ENCODE measurements around the gene FOXP1. TPM values are rescaled to one million over a fixed set of nuclear protein-coding genes. Genes with fewer than 3 reads are reported as not detected.

FOXP1 gene
- total and polyA plus RNA-seq, 2 of the 13 experiments (the other 11 are each of a cell fraction or from before 2014, with no cell fraction given) = 40.4 to 59.0 TPM

DNA sequence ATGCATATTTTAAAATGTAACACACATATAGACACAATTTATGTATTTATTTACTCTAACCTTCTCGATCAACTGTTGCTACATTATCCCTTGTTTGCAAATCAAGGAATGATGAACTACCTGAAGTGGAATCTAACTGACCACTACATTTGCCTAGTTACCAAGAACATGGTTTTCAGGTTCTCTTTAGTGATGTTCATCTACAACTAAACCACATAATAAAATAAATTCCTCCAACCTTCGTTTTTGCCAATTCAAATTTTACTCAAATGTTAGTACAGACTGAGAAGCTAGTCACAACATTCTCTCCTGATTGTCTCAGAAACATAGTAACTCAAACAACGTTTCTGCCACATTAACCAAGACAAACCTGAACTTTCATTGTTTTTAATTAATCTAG, 521.9 kb downstream of the FOXP1 start (continued):
- TF ChIP-seq, protein P1, sequence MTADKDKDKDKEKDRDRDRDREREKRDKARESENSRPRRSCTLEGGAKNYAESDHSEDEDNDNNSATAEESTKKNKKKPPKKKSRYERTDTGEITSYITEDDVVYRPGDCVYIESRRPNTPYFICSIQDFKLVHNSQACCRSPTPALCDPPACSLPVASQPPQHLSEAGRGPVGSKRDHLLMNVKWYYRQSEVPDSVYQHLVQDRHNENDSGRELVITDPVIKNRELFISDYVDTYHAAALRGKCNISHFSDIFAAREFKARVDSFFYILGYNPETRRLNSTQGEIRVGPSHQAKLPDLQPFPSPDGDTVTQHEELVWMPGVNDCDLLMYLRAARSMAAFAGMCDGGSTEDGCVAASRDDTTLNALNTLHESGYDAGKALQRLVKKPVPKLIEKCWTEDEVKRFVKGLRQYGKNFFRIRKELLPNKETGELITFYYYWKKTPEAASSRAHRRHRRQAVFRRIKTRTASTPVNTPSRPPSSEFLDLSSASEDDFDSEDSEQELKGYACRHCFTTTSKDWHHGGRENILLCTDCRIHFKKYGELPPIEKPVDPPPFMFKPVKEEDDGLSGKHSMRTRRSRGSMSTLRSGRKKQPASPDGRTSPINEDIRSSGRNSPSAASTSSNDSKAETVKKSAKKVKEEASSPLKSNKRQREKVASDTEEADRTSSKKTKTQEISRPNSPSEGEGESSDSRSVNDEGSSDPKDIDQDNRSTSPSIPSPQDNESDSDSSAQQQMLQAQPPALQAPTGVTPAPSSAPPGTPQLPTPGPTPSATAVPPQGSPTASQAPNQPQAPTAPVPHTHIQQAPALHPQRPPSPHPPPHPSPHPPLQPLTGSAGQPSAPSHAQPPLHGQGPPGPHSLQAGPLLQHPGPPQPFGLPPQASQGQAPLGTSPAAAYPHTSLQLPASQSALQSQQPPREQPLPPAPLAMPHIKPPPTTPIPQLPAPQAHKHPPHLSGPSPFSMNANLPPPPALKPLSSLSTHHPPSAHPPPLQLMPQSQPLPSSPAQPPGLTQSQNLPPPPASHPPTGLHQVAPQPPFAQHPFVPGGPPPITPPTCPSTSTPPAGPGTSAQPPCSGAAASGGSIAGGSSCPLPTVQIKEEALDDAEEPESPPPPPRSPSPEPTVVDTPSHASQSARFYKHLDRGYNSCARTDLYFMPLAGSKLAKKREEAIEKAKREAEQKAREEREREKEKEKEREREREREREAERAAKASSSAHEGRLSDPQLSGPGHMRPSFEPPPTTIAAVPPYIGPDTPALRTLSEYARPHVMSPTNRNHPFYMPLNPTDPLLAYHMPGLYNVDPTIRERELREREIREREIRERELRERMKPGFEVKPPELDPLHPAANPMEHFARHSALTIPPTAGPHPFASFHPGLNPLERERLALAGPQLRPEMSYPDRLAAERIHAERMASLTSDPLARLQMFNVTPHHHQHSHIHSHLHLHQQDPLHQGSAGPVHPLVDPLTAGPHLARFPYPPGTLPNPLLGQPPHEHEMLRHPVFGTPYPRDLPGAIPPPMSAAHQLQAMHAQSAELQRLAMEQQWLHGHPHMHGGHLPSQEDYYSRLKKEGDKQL (CRISPR knock-in tag; IDR thresholded peaks at IDR 0.05; ENCODE audit: low read depth) = no peak
- TF ChIP-seq, protein P2, sequence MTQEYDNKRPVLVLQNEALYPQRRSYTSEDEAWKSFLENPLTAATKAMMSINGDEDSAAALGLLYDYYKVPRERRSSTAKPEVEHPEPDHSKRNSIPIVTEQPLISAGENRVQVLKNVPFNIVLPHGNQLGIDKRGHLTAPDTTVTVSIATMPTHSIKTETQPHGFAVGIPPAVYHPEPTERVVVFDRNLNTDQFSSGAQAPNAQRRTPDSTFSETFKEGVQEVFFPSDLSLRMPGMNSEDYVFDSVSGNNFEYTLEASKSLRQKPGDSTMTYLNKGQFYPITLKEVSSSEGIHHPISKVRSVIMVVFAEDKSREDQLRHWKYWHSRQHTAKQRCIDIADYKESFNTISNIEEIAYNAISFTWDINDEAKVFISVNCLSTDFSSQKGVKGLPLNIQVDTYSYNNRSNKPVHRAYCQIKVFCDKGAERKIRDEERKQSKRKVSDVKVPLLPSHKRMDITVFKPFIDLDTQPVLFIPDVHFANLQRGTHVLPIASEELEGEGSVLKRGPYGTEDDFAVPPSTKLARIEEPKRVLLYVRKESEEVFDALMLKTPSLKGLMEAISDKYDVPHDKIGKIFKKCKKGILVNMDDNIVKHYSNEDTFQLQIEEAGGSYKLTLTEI (CRISPR knock-in tag; conservative IDR thresholded peaks at IDR 0.05) = no peak
- TF ChIP-seq HNF4G (IDR thresholded peaks at IDR 0.05; ENCODE audit: borderline replicate concordance, low read depth, low read length) (no peak), HNF4G (CRISPR knock-in tag; IDR thresholded peaks at IDR 0.05; ENCODE audit: borderline replicate concordance, low read depth) (no peak), RCOR2 (CRISPR knock-in tag; IDR thresholded peaks at IDR 0.05) (no peak), ZMAT3 (CRISPR knock-in tag; conservative IDR thresholded peaks at IDR 0.05) (no peak), ZNF891 (CRISPR knock-in tag; IDR thresholded peaks at IDR 0.05) (no peak), ZNF253 (CRISPR knock-in tag; IDR thresholded peaks at IDR 0.05; ENCODE audit: borderline replicate concordance) (no peak), NR3C1 (CRISPR knock-in tag; IDR thresholded peaks at IDR 0.05) (no peak), TEAD2 (CRISPR knock-in tag; IDR thresholded peaks at IDR 0.05) (no peak)
- TF ChIP-seq, protein P3, sequence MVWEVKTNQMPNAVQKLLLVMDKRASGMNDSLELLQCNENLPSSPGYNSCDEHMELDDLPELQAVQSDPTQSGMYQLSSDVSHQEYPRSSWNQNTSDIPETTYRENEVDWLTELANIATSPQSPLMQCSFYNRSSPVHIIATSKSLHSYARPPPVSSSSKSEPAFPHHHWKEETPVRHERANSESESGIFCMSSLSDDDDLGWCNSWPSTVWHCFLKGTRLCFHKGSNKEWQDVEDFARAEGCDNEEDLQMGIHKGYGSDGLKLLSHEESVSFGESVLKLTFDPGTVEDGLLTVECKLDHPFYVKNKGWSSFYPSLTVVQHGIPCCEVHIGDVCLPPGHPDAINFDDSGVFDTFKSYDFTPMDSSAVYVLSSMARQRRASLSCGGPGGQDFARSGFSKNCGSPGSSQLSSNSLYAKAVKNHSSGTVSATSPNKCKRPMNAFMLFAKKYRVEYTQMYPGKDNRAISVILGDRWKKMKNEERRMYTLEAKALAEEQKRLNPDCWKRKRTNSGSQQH (CRISPR knock-in tag; IDR thresholded peaks at IDR 0.05; ENCODE audit: low read depth) = no peak
